ENCODE results near the gene PPP2R2B.

The PPP2R2B gene

DNA sequence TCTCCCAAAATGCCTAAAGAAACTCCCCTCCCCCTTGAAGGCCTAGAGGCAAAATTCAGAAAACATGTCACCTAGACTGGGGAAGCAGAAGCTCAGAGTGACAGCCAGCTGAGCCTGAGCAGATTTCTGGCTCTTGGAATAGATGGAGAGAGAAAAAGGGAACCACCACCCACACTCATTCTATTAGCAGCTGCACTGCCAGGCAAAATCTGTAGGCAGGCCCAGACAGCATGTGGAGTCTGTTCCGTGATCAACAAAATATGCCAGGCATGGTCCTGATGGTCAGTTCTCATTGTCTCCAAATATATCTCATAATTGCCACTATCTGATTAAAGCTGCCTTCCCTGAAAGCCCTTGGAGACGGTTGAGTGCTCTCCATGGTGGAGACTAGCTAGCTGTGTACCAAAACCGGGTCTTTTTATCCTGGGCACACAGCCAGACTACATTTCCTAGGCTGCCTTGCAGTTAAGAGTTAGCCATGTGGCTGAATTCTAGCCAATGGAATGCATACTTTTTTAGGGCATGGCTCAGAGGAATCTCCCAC is 230.8 kb downstream of the PPP2R2B start:
- H3K14ac ChIP-seq (ENCODE audit: low read length in 2 of 2), result no peak overlapping the region
- H3K9ac ChIP-seq (ENCODE audit: low read length), result no peak overlapping the region
- H3K18ac ChIP-seq (ENCODE audit: low read depth in 1 of 2, low read length in 2 of 2), result no peak overlapping the region
- H4K8ac ChIP-seq (ENCODE audit: low read length), result no peak overlapping the region
- H3K27ac ChIP-seq (ENCODE audit: low read length, poor library complexity, severe bottlenecking), result no peak overlapping the region
- no peak overlapping the region for H4K91ac ChIP-seq (ENCODE audit: low read length)
- no peak overlapping the region for H3K4me3 ChIP-seq (ENCODE audit: insufficient read depth in 1 of 2, low read depth in 1 of 2, low read length in 2 of 2)
- no peaks in the 10 kb centered on the region for H3K9me3 ChIP-seq (ENCODE audit: control insufficient read depth, low read length)
- no peak overlapping the region for H2AK5ac ChIP-seq (ENCODE audit: low read length, severe bottlenecking)
- H2BK15ac ChIP-seq (ENCODE audit: low read depth, poor library complexity, severe bottlenecking), result no peak overlapping the region
- no peak overlapping the region for H3K4me2 ChIP-seq (ENCODE audit: low read length, poor library complexity, severe bottlenecking)
- 91% methylated on average over 3 of the region's 3 CpGs for WGBS
- H3K27me3 ChIP-seq (ENCODE audit: control insufficient read depth in 1 of 2, insufficient read depth in 1 of 2, low read length in 2 of 2), result no peaks in the 10 kb centered on the region
- no peak overlapping the region for H2BK12ac ChIP-seq (ENCODE audit: low read length in 2 of 2)
- H3K23ac ChIP-seq (ENCODE audit: low read length in 2 of 2), result no peak overlapping the region
- DNase-seq, result no peak
- no peak overlapping the region for H2AFZ ChIP-seq (ENCODE audit: low read depth, low read length)
- no peak overlapping the region for H3K4ac ChIP-seq (ENCODE audit: low read depth in 1 of 2, low read length in 2 of 2)
- H2BK120ac ChIP-seq (ENCODE audit: low read depth, low read length), result no peak overlapping the region
- no peaks in the 10 kb centered on the region for H3K36me3 ChIP-seq (ENCODE audit: control insufficient read depth in 1 of 2, insufficient read depth in 2 of 2, low read depth in 1 of 2, low read length in 2 of 2)
- no peaks in the 10 kb centered on the region for H3K4me1 ChIP-seq (ENCODE audit: control insufficient read depth, insufficient read depth, low read depth, low read length)
- no peak overlapping the region for H2BK5ac ChIP-seq (ENCODE audit: low read depth, low read length, poor library complexity, severe bottlenecking)
- no peaks in the 10 kb centered on the region for H3K79me1 ChIP-seq (replicated peaks; ENCODE audit: low read length, poor library complexity, severe bottlenecking)

DNA sequence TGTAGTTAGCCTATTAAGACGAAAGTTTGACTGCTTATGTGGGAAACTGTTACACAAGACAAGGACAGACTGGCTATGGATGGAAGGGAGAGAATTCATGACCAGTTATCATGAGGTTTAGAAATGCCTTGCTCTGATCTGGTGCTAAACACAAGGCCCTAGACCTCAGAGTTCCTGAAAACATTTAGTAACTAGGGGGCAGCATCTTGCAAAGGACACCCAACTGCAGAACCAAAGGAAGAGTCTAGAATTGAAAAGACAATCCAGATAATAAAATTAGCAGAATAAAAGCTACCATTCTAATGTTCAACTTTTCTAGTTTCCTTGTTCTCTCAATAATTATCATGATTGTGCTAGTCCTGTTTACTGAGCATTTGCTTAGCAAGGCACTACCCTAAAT is 232.1 kb downstream of the PPP2R2B start:
- no peak overlapping the region for H3K23ac ChIP-seq (ENCODE audit: low read length in 2 of 2)
- no peak overlapping the region for H2AK5ac ChIP-seq (ENCODE audit: low read length, severe bottlenecking)
- H3K27me3 ChIP-seq (ENCODE audit: control insufficient read depth in 1 of 2, insufficient read depth in 1 of 2, low read length in 2 of 2), result no peaks in the 10 kb centered on the region
- no peak overlapping the region for H2BK12ac ChIP-seq (ENCODE audit: low read length in 2 of 2)
- H3K27ac ChIP-seq (ENCODE audit: low read length, poor library complexity, severe bottlenecking), result no peak overlapping the region
- H3K9ac ChIP-seq (ENCODE audit: low read length), result no peak overlapping the region
- WGBS, result 34% methylated on average over 1 of the region's 1 CpG
- no peaks in the 10 kb centered on the region for H3K79me1 ChIP-seq (replicated peaks; ENCODE audit: low read length, poor library complexity, severe bottlenecking)
- H2BK120ac ChIP-seq (ENCODE audit: low read depth, low read length), result no peak overlapping the region
- no peaks in the 10 kb centered on the region for H3K36me3 ChIP-seq (ENCODE audit: control insufficient read depth in 1 of 2, insufficient read depth in 2 of 2, low read depth in 1 of 2, low read length in 2 of 2)
- H2BK5ac ChIP-seq (ENCODE audit: low read depth, low read length, poor library complexity, severe bottlenecking), result no peak overlapping the region
- no peak for DNase-seq
- H3K4me2 ChIP-seq (ENCODE audit: low read length, poor library complexity, severe bottlenecking), result no peak overlapping the region
- no peaks in the 10 kb centered on the region for H3K9me3 ChIP-seq (ENCODE audit: control insufficient read depth, low read length)
- H3K14ac ChIP-seq (ENCODE audit: low read length in 2 of 2), result no peak overlapping the region
- H4K8ac ChIP-seq (ENCODE audit: low read length), result no peak overlapping the region
- H3K4ac ChIP-seq (ENCODE audit: low read depth in 1 of 2, low read length in 2 of 2), result no peak overlapping the region
- no peaks in the 10 kb centered on the region for H3K4me1 ChIP-seq (ENCODE audit: control insufficient read depth, insufficient read depth, low read depth, low read length)
- H4K91ac ChIP-seq (ENCODE audit: low read length), result no peak overlapping the region
- H3K18ac ChIP-seq (ENCODE audit: low read depth in 1 of 2, low read length in 2 of 2), result no peak overlapping the region
- H2BK15ac ChIP-seq (ENCODE audit: low read depth, poor library complexity, severe bottlenecking), result no peak overlapping the region
- no peak overlapping the region for H3K4me3 ChIP-seq (ENCODE audit: insufficient read depth in 1 of 2, low read depth in 1 of 2, low read length in 2 of 2)
- H2AFZ ChIP-seq (ENCODE audit: low read depth, low read length), result no peak overlapping the region

DNA sequence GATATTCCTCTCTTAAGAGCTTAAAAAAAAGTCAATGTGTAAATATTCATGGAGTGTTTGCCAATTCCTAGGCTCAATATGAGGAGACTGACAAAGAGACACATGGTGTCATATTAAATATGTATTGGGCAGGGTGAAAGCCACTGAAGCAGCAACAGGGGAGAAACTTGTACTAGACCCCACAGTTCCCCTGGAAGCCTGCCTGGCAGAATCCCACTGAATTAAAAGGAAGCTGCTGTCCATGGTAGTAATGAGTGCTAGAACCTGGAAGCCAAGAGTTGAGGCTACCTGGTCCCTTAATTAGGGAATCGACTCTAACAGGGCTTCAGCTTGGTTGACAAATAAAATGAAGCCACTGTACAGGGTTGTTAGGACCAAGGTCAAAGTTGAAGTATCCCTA is 233.2 kb downstream of the PPP2R2B start:
- Histone ChIP-seq H4K91ac (ENCODE audit: low read length) (no peak overlapping the region), H3K36me3 (ENCODE audit: control insufficient read depth in 1 of 2, insufficient read depth in 2 of 2, low read depth in 1 of 2, low read length in 2 of 2) (no peaks in the 10 kb centered on the region), H3K4me3 (ENCODE audit: insufficient read depth in 1 of 2, low read depth in 1 of 2, low read length in 2 of 2) (no peak overlapping the region), H3K4ac (ENCODE audit: low read depth in 1 of 2, low read length in 2 of 2) (no peak overlapping the region), H2AFZ (ENCODE audit: low read depth, low read length) (no peak overlapping the region), H2BK5ac (ENCODE audit: low read depth, low read length, poor library complexity, severe bottlenecking) (no peak overlapping the region), H3K9ac (ENCODE audit: low read length) (no peak overlapping the region), H3K27me3 (ENCODE audit: control insufficient read depth in 1 of 2, insufficient read depth in 1 of 2, low read length in 2 of 2) (no peaks in the 10 kb centered on the region), H2BK120ac (ENCODE audit: low read depth, low read length) (no peak overlapping the region), H3K27ac (ENCODE audit: low read length, poor library complexity, severe bottlenecking) (no peak overlapping the region), H3K14ac (ENCODE audit: low read length in 2 of 2) (no peak overlapping the region), H3K23ac (ENCODE audit: low read length in 2 of 2) (no peak overlapping the region), H4K8ac (ENCODE audit: low read length) (no peak overlapping the region), H2BK12ac (ENCODE audit: low read length in 2 of 2) (no peak overlapping the region), H2BK15ac (ENCODE audit: low read depth, poor library complexity, severe bottlenecking) (no peak overlapping the region), H3K79me1 (replicated peaks; ENCODE audit: low read length, poor library complexity, severe bottlenecking) (no peaks in the 10 kb centered on the region), H3K18ac (ENCODE audit: low read depth in 1 of 2, low read length in 2 of 2) (no peak overlapping the region), H3K4me1 (ENCODE audit: control insufficient read depth, insufficient read depth, low read depth, low read length) (peaks cover 5% of the 10 kb centered on the region), H2AK5ac (ENCODE audit: low read length, severe bottlenecking) (no peak overlapping the region), H3K4me2 (ENCODE audit: low read length, poor library complexity, severe bottlenecking) (no peak overlapping the region), H3K9me3 (ENCODE audit: control insufficient read depth, low read length) (no peaks in the 10 kb centered on the region)
- 50% methylated on average over 1 of the region's 1 CpG for WGBS
- no peak for DNase-seq

DNA sequence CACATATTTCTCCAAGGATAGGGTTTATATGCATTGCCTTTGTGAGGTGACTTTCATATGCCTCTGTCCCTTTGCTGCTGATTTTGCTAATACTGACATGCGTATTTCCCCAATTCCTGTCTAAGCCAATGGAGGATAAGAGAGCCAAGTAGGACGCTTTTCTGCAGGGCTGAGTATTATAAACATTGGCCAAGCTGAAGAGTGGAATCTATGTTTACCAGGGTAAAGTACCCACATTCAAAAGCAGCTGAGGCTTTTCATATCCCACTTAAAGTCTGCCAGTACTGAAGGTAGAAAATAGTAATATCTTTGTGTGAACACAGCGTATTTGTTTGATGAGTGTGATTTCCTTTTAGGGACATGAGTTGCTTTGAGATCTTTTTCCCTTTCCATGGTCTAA is 233.7 kb downstream of the PPP2R2B start:
- Histone ChIP-seq H3K9me3 (ENCODE audit: control insufficient read depth, low read length) (no peaks in the 10 kb centered on the region), H3K27ac (ENCODE audit: low read length, poor library complexity, severe bottlenecking) (no peak overlapping the region), H2BK15ac (ENCODE audit: low read depth, poor library complexity, severe bottlenecking) (no peak overlapping the region), H4K91ac (ENCODE audit: low read length) (no peak overlapping the region), H2BK5ac (ENCODE audit: low read depth, low read length, poor library complexity, severe bottlenecking) (no peak overlapping the region), H3K4ac (ENCODE audit: low read depth in 1 of 2, low read length in 2 of 2) (no peak overlapping the region), H3K36me3 (ENCODE audit: control insufficient read depth in 1 of 2, insufficient read depth in 2 of 2, low read depth in 1 of 2, low read length in 2 of 2) (no peaks in the 10 kb centered on the region), H2BK12ac (ENCODE audit: low read length in 2 of 2) (no peak overlapping the region), H2AFZ (ENCODE audit: low read depth, low read length) (no peak overlapping the region), H3K18ac (ENCODE audit: low read depth in 1 of 2, low read length in 2 of 2) (no peak overlapping the region), H3K4me1 (ENCODE audit: control insufficient read depth, insufficient read depth, low read depth, low read length) (peaks cover 6% of the 10 kb centered on the region), H3K27me3 (ENCODE audit: control insufficient read depth in 1 of 2, insufficient read depth in 1 of 2, low read length in 2 of 2) (no peaks in the 10 kb centered on the region), H2BK120ac (ENCODE audit: low read depth, low read length) (no peak overlapping the region), H3K14ac (ENCODE audit: low read length in 2 of 2) (no peak overlapping the region), H3K79me1 (replicated peaks; ENCODE audit: low read length, poor library complexity, severe bottlenecking) (no peaks in the 10 kb centered on the region), H3K4me3 (ENCODE audit: insufficient read depth in 1 of 2, low read depth in 1 of 2, low read length in 2 of 2) (no peak overlapping the region), H4K8ac (ENCODE audit: low read length) (no peak overlapping the region), H3K23ac (ENCODE audit: low read length in 2 of 2) (no peak overlapping the region), H3K9ac (ENCODE audit: low read length) (no peak overlapping the region), H2AK5ac (ENCODE audit: low read length, severe bottlenecking) (no peak overlapping the region), H3K4me2 (ENCODE audit: low read length, poor library complexity, severe bottlenecking) (no peak overlapping the region)
- 77% methylated on average over 3 of the region's 3 CpGs for WGBS
- DNase-seq, result no peak

All from mesenchymal stem cell (in vitro differentiated cells and primary cell).